HG02970 (cell line): ENCODE measurements around the gene TSPAN31.

ENCODE experiments used
- ATAC-seq: cut with Tn5 transposase; IDR thresholded peaks from one replicate; pipeline ENCODE4 v1.9.1; 2021; ENCODE audit warnings: mild to moderate bottlenecking, moderate library complexity, moderate number of reproducible peaks; ENCODE audit not compliant: unreplicated experiment, low FRiP score

The TSPAN31 gene

DNA sequence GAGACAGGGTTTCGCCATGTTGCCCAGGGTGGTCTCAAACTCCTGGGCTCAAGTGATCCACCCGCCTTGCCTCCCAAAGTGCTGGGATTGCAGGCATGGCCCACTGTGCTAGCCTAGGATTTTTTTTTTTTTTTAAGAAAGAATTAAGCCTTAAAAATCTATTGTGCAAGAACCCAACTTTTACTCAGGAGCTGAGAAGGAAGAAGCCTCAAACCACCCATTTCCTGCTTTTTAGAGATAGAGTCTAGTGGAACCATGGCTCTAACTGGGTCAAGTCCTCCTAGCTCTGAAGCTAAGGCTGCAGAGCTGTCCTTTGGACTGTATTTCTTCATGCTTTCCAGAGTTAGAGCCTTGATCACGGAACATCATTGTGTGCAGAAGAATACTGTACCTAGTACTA, 36.4 kb downstream of the TSPAN31 start:
- ATAC-seq = no peak

DNA sequence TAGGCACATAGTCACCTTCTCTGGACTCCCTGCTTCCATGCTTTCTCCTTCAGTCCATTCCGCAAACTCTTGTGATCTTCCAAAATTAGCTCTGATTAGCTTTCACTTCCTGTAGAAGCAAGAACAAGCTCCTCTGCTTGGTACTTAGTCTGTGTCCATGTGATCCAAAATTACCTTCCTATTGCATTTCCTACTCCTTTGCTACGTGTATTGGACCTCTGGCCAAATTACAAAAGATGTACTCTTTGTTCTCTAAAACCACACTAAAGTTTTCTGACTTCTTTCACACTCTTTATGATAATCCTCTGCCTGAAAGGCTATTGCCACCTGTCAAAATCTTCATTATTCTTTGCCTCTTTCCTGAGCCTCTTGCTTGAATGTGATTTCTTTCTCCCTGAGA, 37.0 kb downstream of the TSPAN31 start:
- no peak for ATAC-seq

DNA sequence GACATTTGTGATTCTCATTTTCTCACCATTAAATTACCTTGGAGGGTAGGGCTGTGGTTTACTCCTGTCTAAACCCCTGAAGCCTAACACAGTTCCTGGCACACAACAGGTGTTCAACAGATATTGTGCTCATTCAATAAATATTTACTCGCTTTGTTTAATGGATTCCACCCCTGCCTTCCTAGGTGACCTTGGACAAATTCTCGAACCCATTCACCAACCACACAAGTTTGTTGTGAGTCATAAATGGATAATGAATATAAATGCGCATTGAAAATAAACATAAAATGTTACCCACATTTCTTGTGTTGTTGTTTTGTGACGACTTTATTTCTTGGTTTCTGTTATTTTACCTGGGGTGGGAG, 37.4 kb downstream of the TSPAN31 start:
- ATAC-seq = peak; percentile 10

DNA sequence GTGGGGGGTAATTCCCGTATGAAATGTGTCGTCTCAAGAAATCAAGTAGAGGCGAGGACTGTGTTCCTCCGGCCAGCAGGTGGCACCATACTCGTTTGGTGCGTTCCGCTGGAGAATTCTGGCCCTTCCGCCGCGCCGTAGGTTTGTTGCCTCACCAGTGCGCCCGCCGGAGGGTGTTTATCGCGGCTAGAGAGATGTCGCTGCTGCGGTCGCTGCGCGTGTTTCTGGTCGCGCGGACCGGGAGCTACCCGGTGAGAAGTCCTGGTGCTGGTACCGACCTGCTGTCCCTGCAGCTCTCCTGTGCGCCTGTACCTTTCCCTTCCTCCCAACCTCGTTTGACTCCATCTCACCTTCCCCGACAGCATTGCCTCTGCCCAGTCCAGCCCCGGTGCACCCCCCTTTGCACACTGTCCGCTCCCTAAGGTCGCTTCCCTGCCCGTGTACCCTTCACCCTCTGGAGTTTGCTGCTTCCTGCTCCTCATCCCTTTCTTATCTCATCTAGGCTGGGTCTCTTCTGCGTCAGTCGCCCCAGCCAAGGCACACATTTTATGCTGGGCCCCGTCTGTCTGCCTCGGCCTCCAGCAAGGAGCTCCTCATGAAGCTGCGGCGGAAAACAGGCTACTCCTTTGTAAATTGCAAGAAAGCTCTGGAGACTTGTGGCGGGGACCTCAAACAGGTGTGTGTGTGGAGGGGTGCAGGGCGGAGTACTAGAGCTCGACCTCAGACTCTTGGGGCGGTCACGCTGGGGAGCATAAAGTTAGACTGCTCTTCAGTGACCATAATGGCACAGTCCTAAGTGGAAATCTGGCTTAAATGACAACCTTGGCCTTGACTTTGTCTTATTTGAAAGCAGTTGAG, 38.0 kb downstream of the TSPAN31 start, which contains the start of gene TSFM:
Gene TSFM, plus strand, starts transcription at position 180 of the 858 bp plus-strand sequence. Its CDS starts 15 bp downstream, at position 195.
- ATAC-seq = peak; percentile 87

DNA sequence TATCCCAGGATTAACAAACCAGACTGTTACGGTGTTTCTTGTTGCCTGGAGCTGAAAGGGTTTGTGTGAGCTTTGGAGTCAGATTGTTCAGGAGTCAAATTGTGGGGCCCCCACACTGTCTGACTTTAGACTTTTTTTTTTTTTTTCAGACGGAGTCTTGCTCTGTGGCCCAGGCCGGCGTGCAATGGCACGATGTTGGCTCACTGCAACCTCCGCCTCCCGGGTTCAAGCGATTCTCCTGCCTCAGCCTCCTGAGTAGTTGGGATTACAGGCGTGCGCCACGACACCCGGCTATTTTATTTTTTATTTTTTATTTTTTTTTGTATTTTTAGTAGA, 38.6 kb downstream of the TSPAN31 start:
- no peak for ATAC-seq

DNA sequence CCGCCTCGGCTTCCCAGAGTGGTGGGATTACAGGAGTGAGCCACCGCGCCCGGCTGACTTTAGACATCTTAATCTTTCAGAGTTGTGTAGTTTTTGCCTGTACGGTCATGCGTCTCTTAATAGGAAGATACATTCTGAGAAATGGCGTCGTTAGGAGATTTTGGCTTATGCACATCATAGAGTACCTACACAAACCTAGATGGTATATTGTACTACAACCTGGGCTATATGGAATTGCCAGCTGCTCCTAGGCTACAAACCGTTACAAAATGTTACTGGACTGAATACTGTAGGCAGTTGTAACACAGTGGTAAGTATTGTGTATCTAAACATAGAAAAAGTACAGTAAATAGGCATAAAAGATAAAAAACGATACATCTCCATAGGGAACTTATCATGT, 39.0 kb downstream of the TSPAN31 start:
- no peak for ATAC-seq

DNA sequence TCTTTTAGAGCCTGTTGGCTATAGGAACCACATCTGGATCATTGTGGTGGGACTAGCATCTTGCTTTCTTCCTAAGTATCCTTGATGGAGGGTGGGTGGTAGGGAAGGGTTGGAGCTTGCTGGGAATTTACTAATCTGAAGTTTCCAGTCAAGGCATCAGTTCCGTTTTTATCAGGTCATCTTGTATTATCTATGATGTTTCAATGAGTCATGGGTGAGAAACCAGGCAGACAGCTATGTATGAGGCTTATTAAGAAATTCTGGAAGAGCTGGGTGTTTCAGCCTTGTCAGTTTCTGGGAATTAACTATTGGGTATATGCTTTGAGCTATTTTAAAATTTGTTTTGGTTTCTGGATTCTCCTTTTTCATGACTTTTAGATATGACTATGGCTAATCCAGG, 49.1 kb downstream of the TSPAN31 start:
- ATAC-seq = no peak

DNA sequence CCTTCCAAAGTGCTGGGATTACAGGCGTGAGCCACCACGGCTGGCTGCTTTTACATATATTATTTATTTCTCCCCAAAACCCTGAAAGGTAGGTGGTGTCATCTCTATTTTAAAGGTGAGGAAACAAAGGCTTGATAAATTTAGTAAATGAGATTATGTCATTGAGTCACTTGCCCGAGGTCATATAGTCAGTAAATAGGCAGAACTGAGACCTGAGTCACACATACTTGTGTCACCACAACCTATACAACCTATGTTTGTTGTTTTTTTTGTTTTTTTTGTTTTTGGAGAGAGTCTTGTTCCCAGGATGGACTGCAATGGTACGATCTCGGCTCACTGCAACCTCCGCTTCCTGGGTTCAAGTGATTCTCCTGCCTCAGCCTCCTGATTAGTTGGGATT, 50.5 kb downstream of the TSPAN31 start:
- no peak for ATAC-seq

DNA sequence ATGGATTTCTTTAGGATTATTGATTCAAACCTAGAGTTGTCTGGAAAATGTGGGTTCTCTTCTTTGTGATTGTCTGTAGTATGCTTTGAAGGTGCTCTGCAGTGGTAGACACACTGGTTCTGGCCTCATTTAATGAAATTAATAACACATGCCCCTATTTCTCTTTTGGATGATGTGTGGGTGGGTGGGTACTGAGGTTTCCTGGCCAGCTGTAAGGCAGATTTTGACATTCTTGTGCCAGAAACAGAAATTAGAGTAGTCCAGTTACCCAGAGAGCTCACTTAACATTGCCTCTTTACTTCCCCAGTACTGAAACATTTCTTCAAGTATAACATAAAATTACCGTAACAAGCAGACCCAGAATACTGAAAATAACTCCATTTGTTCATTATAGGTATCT, 52.2 kb downstream of the TSPAN31 start:
- ATAC-seq = no peak

DNA sequence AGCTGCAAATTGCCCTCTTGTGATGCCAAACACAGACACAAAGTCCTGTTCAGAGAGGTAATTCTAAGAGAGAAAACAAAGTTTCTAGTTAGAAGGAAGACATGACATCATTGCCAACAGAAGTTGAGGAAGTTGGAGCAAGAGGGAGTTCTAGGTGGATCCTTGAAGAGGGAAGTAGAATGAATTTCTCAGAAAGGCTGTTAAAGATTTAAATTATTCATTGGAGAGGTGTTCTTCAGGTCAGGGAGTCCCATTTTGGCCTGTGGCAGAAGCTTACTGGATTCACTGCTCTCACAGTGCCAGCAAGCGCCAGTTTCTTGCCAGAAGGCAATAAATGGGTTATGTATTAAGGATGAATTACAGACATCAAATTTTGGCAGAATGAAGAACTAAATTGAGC, 53.1 kb downstream of the TSPAN31 start:
- no peak for ATAC-seq
